Naive thymus-derived CD8-positive, alpha-beta T cell (primary cell): ENCODE results near the gene LGALS3. TPM values are rescaled to one million over a fixed set of nuclear protein-coding genes. Genes with fewer than 3 reads are reported as not detected.

Experiments used
- ATAC-seq, 2 donors: fragments of 150-1000 bp; cut with Tn5 transposase in 1 of 2; sonication (Bioruptor Pico), chemical (Tn5 transposase) in 1 of 2; 1 replicate in 1 of 2; 2 replicates in 1 of 2; pipeline ENCODE4 v1.10.0; 2021; ENCODE audit warnings: mild to moderate bottlenecking in 2 of 2, moderate library complexity in 2 of 2
- POLR2A ChIA-PET: fragments of 350-600 bp; sonication (Branson Sonifier 250); formaldehyde crosslinking; loops from one replicate; lab custom pipeline; 2021; ENCODE audit warnings: antibody characterized with exemption; lab: Charles Lee
- DNase-seq, 10 donors: peaks; one replicate each; pipeline versions ENCODE4 v3.0.0 to v3.0.0-alpha.2; 2020 to 2022
- H3K27ac Mint-ChIP-seq, 10 donors: one replicate each; pipeline ENCODE4 v1.8.0; 2020 to 2022; ENCODE audit warnings: mild to moderate bottlenecking in 10 of 10, mixed read lengths in 10 of 10, moderate library complexity in 4 of 10, inconsistent platforms in 1 of 10
- H3K27me3 Mint-ChIP-seq, 5 donors: one replicate each; pipeline ENCODE4 v1.8.0; 2021 to 2022; ENCODE audit warnings: mixed read lengths in 5 of 5
- H3K36me3 Mint-ChIP-seq, 3 donors: one replicate each; pipeline ENCODE4 v1.8.0; 2020 to 2022; ENCODE audit warnings: mixed read lengths in 3 of 3, mild to moderate bottlenecking in 2 of 3, inconsistent platforms in 1 of 3
- H3K4me1 Mint-ChIP-seq, 4 donors: one replicate each; pipeline ENCODE4 v1.8.0; 2021 to 2022; ENCODE audit warnings: mixed read lengths in 4 of 4
- H3K4me3 Mint-ChIP-seq, 10 donors: one replicate each; pipeline ENCODE4 v1.8.0; 2020 to 2022; ENCODE audit warnings: mild to moderate bottlenecking in 10 of 10, mixed read lengths in 10 of 10, moderate library complexity in 6 of 10, inconsistent platforms in 1 of 10
- H3K9me3 Mint-ChIP-seq, 9 donors: one replicate each; pipeline ENCODE4 v1.8.0; 2020 to 2022; ENCODE audit warnings: mixed read lengths in 9 of 9, mild to moderate bottlenecking in 3 of 9, inconsistent platforms in 1 of 9, moderate library complexity in 1 of 9
- polyA plus RNA-seq, 3 donors: library from polyadenylated mRNA; unstranded; fragments of 300-500 nt; fragmentation: Illumina TruSeq; gene quantifications; one replicate each; pipeline ENCODE4 v1.2.3, GENCODE V29; 2021
- total RNA-seq, 8 experiments: library from RNA in 2 of 8; stranded (reverse) in 2 of 8; gene quantifications; one replicate each; pipeline ENCODE4 v1.2.3 and lab custom pipeline; 2021 to 2026

Gene LGALS3
- total and polyA plus RNA-seq, 5 experiments from 2014 or later, result 0.18 to 7.2 (median 5.8) TPM

DNA sequence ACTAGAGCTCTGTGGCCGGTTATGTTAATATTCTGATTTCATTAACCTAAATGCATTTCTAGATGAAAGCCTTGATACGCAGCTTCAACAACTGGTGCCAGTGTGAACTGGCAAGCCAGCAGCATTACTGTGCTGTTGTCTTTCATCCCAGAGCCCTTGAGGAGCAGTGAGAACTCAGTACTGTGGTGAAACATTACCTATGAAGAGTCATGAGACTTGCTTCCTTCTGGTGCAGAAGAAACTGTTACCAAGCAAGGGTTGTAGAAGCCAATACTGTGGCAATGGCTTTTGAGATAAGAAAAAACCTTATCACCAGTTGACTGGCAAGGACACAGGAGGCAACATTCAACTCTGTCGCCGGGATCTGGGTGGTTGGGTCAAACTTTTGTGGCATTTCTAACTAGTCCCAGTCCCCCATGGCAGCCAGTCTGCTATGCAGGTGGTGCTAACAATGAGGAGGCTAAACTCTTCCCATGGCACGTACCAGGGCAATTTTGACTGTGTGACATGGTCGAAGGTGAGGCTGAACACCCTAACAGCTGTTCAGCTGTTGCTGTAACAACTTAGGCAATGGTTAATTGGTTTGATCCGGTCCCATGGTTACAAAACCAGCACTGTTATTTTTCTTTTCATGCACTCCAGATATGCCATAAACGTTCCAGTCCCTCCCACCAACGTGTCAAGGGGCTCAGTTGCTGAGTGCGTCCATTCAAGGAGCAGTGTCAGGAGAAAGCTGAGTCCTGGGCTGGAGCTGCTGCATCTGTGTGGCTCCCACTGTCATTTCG is 12.6 kb upstream of the LGALS3 start:
- Mint-ChIP-seq H3K27ac (no peak overlapping the region), H3K27me3 (peaks cover 0 to 6% (median 2%) of the 10 kb centered on the region in 5 donors), H3K4me3 (no peak overlapping the region), H3K36me3 (no peaks in the 10 kb centered on the region), H3K9me3 (no peaks in the 10 kb centered on the region), H3K4me1 (peaks cover 0 to 9% (median 4%) of the 10 kb centered on the region in 4 donors)
- POLR2A ChIA-PET, result no interaction called here
- ATAC-seq, result no peak
- no peak for DNase-seq

- POLR2A ChIA-PET, result no interaction called here
- Mint-ChIP-seq H3K9me3 (no peaks in the 10 kb centered on the region), H3K27ac (peak overlapping the region in 1 of 10 donors; percentile 3), H3K27me3 (peaks cover 0 to 11% (median 2%) of the 10 kb centered on the region in 5 donors), H3K4me1 (peaks cover 0 to 13% (median 5%) of the 10 kb centered on the region in 4 donors), H3K4me3 (no peak overlapping the region), H3K36me3 (no peaks in the 10 kb centered on the region)
- DNase-seq (no peak), ATAC-seq (no peak)
Measured at GRCh38 chr14:55117803-55118441, 11.1 kb upstream of the LGALS3 start.

- Mint-ChIP-seq H3K36me3 (no peaks in the 10 kb centered on the region), H3K27ac (peak overlapping the region in 1 of 10 donors; percentile 85), H3K27me3 (peaks cover 0 to 8% (median 2%) of the 10 kb centered on the region in 5 donors), H3K4me3 (no peak overlapping the region), H3K9me3 (no peaks in the 10 kb centered on the region), H3K4me1 (peaks cover 0 to 13% (median 5%) of the 10 kb centered on the region in 4 donors)
- no peak for DNase-seq
- no peak for ATAC-seq
- POLR2A ChIA-PET, result interaction anchor here (0.9 kb wide), 1 partner anchor 16 kb away, joined by 3 read pairs; no protein-coding TSS in a partner anchor
Measured at GRCh38 chr14:55118761-55119160, 10.3 kb upstream of the LGALS3 start.

DNA sequence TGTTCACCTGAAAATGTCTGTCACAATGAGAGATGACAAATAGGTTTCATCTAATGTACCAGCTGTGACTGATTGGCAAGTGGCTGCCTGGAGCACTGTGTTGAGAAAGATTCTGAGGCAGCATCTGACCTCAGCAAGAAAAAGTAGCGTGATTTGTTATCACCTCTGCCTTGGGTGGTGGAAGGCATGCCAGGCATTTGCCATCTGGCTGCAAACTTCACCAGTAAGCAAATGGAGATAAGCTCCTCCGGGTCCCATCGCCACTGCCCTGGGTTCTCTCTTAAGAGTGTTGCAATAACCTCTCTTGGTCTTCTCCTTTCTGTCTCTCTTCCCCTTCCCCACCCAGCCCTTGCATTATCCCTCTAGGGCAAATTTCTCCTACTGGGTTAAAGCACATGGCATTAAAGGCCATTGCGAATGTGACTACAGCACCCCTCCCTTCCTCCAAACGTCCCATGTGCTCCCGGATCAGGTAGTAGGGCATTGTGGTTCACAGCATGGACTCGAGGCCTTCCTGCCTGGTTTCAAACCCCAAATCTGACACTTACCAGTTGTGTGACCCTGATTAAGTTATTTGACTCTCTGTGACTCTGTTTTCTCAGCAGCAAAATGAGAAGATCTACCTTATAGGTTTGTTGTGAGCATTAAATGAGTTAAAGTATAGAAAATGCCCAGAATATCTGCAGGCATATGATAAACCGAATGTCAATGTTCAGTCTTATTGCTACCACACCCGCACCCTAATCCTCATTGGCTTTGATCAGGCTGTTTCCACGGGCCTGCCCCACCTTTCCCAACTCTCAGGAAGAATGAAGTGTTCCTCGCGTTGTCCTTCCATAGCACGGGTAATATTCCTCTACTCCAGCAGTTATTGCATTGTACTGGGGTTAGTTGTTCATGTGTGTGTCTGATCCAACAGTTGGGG is 8.2 kb upstream of the LGALS3 start:
- H3K4me1 Mint-ChIP-seq, result peaks cover 6 to 23% (median 10%) of the 10 kb centered on the region in 4 donors
- no peak overlapping the region for H3K27ac Mint-ChIP-seq
- no peak for ATAC-seq
- peaks cover 0 to 13% (median 2%) of the 10 kb centered on the region in 5 donors for H3K27me3 Mint-ChIP-seq
- DNase-seq, result no peak
- no peaks in the 10 kb centered on the region for H3K9me3 Mint-ChIP-seq
- H3K36me3 Mint-ChIP-seq, result no peaks in the 10 kb centered on the region
- no peak overlapping the region for H3K4me3 Mint-ChIP-seq
- POLR2A ChIA-PET, result no interaction called here

- POLR2A ChIA-PET, result no interaction called here
- Mint-ChIP-seq H3K36me3 (no peaks in the 10 kb centered on the region), H3K27ac (no peak overlapping the region), H3K4me3 (no peak overlapping the region), H3K9me3 (no peaks in the 10 kb centered on the region), H3K27me3 (peaks cover under 1 to 14% (median 3%) of the 10 kb centered on the region in 5 donors), H3K4me1 (peaks cover 6 to 31% (median 11%) of the 10 kb centered on the region in 4 donors)
- DNase-seq, result no peak
- ATAC-seq, result no peak
Measured at GRCh38 chr14:55121628-55122439, 7.2 kb upstream of the LGALS3 start.

GRCh38 chr14:55122440-55122986 is 6.5 kb upstream of the LGALS3 start:
- POLR2A ChIA-PET, result no interaction called here
- no peaks in the 10 kb centered on the region for H3K36me3 Mint-ChIP-seq

GRCh38 chr14:55123101-55123500 is 6.0 kb upstream of the LGALS3 start:
- no peak for ATAC-seq
- H3K27ac Mint-ChIP-seq, result peak overlapping the region in 2 of 10 donors; percentile 61 to 74

More at GRCh38 chr14:55122440-55122986, 6.5 kb upstream of the LGALS3 start:
- ATAC-seq, result no peak
- Mint-ChIP-seq H3K4me1 (peaks cover 6 to 35% (median 12%) of the 10 kb centered on the region in 4 donors), H3K27ac (peak overlapping the region in 1 of 10 donors; percentile 61), H3K9me3 (no peaks in the 10 kb centered on the region), H3K4me3 (no peak overlapping the region), H3K27me3 (peaks cover 2 to 18% (median 6%) of the 10 kb centered on the region in 5 donors)
- no peak for DNase-seq

GRCh38 chr14:55123852-55124639 is 5.0 kb upstream of the LGALS3 start:
- Mint-ChIP-seq H3K27ac (no peak overlapping the region), H3K27me3 (peaks cover 2 to 28% (median 12%) of the 10 kb centered on the region in 5 donors), H3K36me3 (no peaks in the 10 kb centered on the region), H3K4me1 (peaks cover 6 to 31% (median 13%) of the 10 kb centered on the region in 4 donors), H3K4me3 (no peak overlapping the region), H3K9me3 (no peaks in the 10 kb centered on the region)
- DNase-seq (no peak), ATAC-seq (no peak)
- POLR2A ChIA-PET, result no interaction called here

More at GRCh38 chr14:55123101-55123500, 6.0 kb upstream of the LGALS3 start:
- H3K27me3 Mint-ChIP-seq, result peaks cover 0 to 20% (median 11%) of the 10 kb centered on the region in 5 donors
- no peaks in the 10 kb centered on the region for H3K36me3 Mint-ChIP-seq
- POLR2A ChIA-PET, result no interaction called here
- peaks cover 6 to 31% (median 9%) of the 10 kb centered on the region in 4 donors for H3K4me1 Mint-ChIP-seq
- H3K9me3 Mint-ChIP-seq, result no peaks in the 10 kb centered on the region
- no peak for DNase-seq
- no peak overlapping the region for H3K4me3 Mint-ChIP-seq

DNA sequence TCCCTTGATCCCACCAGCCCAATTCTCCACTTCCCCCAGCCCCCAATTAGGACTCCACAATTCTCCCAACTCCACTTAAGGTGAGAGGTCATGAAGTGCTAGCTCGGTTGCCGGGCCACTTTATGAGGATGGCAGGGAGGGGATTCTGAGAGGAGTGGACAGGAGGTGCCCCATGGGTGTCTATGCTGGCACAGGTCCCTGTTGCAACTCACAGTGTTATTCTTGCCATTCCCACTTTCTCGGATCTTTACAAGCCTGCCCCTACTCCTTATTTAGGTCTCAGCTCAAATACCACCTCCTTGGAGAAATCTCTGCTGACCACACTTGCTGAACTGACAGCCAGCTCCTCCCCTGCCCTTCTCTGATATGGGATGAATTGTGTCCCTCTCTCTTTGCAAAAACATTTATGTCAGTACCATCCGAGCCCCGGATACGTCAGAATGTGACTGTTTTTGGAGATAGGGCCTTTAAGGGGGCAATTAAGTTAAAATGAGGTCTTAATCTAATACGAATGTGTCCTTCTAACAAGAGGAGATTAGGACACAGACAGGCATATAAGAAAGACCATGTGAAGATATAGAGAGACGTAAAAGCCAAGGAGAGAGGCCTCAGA is 4.2 kb upstream of the LGALS3 start:
- H3K4me1 Mint-ChIP-seq, result peaks cover 7 to 33% (median 15%) of the 10 kb centered on the region in 4 donors
- ATAC-seq (no peak), DNase-seq (no peak)
- no peaks in the 10 kb centered on the region for H3K36me3 Mint-ChIP-seq
- POLR2A ChIA-PET, result no interaction called here
- no peaks in the 10 kb centered on the region for H3K9me3 Mint-ChIP-seq
- H3K4me3 Mint-ChIP-seq, result no peak overlapping the region
- H3K27ac Mint-ChIP-seq, result no peak overlapping the region
- peaks cover 3 to 28% (median 13%) of the 10 kb centered on the region in 5 donors for H3K27me3 Mint-ChIP-seq

GRCh38 chr14:55125403-55125802 is 3.6 kb upstream of the LGALS3 start:
- ATAC-seq (no peak), DNase-seq (peak in 1 of 10 donors; percentile 12)
- no peaks in the 10 kb centered on the region for H3K9me3 Mint-ChIP-seq
- H3K4me3 Mint-ChIP-seq, result peak overlapping the region in 1 of 10 donors; percentile 13
- peaks cover 7 to 28% (median 17%) of the 10 kb centered on the region in 5 donors for H3K27me3 Mint-ChIP-seq
- peak overlapping the region in 2 of 10 donors; percentile 41 to 70 for H3K27ac Mint-ChIP-seq
- peaks cover 10 to 37% (median 18%) of the 10 kb centered on the region in 4 donors for H3K4me1 Mint-ChIP-seq
- POLR2A ChIA-PET, result no interaction called here
- H3K36me3 Mint-ChIP-seq, result no peaks in the 10 kb centered on the region
